ENCODE data around the gene FOXP1. TPM values are rescaled to one million over a fixed set of nuclear protein-coding genes. Genes with fewer than 3 reads are reported as not detected.

The FOXP1 gene
- total and polyA plus RNA-seq, 12 donors: 4.8 to 56.0 (median 43.8) TPM

DNA sequence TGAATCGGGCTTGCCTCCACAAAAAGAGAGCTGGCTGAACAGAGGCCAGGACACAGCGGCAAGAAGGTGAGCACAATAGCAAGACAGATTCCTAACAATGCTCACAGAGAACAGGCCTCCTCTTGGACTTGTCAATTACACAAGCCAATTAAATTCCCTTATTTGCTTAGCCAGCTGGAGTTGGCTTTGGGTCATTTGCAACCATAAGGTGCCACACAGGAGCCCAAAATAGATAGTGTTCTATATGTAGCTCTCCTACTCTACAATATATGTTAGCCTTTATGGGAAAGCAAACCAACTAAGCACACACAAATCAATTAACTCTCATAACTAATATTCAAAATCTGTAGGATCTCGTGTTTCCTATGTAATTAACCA lies 335.6 kb downstream of the FOXP1 start:
- Histone ChIP-seq H3K27me3 (no peaks in the 10 kb centered on the region), H3K4me1 (peaks cover 8 to 76% (median 49%) of the 10 kb centered on the region in 9 donors), H3K36me3 (no peaks in the 10 kb centered on the region), H3K9me3 (no peaks in the 10 kb centered on the region), H3K27ac (peak overlapping the region in 5 of 10 donors; percentile 40 to 82 (median 67)), H3K4me3 (no peak overlapping the region)
- 89 to 97% methylated on average over 3 of the region's 3 CpGs for WGBS, 2 donors
- intact Hi-C loops (cut with DNase I): loop anchor here in 5 of 10 donors (5.0 to 10.0 kb wide), 6 partner anchors 41 to 337 kb away; partner anchors contain the start of gene FOXP1 (in 3 of the 5)
- DNase-seq (no peak), ATAC-seq (no peak)
- TF ChIP-seq, protein P1, sequence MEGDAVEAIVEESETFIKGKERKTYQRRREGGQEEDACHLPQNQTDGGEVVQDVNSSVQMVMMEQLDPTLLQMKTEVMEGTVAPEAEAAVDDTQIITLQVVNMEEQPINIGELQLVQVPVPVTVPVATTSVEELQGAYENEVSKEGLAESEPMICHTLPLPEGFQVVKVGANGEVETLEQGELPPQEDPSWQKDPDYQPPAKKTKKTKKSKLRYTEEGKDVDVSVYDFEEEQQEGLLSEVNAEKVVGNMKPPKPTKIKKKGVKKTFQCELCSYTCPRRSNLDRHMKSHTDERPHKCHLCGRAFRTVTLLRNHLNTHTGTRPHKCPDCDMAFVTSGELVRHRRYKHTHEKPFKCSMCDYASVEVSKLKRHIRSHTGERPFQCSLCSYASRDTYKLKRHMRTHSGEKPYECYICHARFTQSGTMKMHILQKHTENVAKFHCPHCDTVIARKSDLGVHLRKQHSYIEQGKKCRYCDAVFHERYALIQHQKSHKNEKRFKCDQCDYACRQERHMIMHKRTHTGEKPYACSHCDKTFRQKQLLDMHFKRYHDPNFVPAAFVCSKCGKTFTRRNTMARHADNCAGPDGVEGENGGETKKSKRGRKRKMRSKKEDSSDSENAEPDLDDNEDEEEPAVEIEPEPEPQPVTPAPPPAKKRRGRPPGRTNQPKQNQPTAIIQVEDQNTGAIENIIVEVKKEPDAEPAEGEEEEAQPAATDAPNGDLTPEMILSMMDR (IDR thresholded peaks at IDR 0.05): no peak

DNA sequence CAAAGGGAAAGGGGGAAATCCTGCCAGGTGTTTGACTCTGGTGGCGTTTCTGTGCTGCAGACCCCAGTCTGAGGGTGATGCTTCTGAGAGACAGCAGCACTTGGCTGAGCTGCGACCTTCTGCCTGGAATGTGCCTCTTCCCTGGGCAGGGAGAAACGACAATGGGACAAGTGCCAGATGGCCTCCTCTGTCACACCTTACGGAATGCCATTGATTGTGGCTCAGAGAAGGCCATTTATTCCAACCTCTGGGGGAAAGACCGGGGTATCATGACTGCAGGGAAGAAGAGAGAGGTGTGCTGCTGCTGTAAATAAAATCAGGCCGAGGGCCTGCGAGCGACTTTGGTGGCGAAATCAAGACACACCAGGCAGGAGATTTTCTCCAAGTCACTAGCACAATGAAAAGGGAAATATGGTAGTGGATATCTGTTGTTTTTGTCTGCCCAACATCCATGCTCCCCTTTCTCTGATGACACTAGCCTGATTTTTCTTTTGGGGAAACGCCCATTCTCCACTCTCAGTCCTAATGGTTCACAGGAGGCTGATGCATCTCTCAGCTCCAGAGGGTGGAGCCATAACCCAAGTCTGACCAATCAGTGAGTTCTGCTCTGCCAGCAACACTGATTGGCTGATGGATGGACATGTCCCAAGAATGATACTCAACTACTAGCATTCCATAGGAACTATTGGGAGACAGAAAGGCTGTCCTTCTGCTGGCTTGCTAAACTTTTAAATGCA lies 336.1 kb downstream of the FOXP1 start:
- WGBS, 2 donors: 46 to 65% methylated on average over 10 of the region's 10 CpGs
- Histone ChIP-seq H3K27ac (peak overlapping the region in 4 of 10 donors; percentile 40 to 82 (median 67)), H3K4me1 (peaks cover 8 to 76% (median 48%) of the 10 kb centered on the region in 9 donors), H3K27me3 (no peaks in the 10 kb centered on the region), H3K36me3 (no peaks in the 10 kb centered on the region), H3K9me3 (no peaks in the 10 kb centered on the region), H3K4me3 (no peak overlapping the region)
- TF ChIP-seq, protein P1 (IDR thresholded peaks at IDR 0.05): peak in 2 of 9 donors; percentile 14 to 15
- ATAC-seq (peak in 6 of 8 donors; percentile 24 to 66 (median 46)), DNase-seq (peak in 1 of 2 donors; percentile 24)
- intact Hi-C loops (cut with DNase I): loop anchor here in 5 of 10 donors (5.0 to 10.0 kb wide), 6 partner anchors 40 to 337 kb away; partner anchors contain the start of gene FOXP1 (in 3 of the 5)

DNA sequence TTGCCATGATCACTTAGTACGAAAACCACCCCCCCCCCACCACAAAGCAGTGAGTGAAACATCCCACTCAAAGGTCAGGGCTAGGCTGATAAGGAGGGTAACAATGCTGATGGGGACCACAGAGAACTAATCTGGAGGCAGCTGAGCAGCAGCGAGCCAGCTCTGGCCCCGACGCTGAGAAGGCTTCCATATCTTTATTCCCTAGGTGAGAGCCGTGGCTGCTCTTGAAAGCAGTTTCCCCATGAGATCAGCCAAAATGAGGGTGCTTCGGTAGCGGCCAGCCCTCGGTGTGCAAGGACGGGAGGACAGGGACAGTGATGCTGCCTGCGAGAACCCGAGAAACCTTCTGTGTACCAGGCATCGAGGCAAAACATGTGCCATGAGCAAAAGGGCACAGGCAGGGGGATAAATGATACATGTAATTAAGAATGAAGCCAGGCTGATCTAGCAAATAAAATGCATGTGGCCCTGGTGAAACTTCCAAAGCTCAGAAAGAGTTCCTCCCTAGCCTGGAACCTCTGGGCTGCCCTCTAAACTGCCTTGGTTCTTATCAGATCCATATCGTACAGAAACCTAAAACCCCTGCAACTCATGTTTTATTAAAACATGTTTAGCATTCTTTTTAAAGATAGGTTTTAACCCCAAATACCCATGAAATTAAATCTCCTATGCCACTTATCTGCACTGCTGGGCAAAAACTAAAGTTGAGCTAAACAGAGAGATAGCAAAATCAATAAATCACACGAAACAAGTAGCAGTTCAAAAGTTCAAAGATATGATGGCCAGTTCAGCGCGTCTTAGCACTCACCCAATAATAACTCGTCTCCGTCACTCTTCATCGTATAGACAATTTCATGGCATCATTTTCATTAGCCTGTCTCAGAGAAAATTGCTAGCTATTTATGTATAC lies 337.3 kb downstream of the FOXP1 start:
- 35 to 52% methylated on average over 19 of the region's 19 CpGs for WGBS, 2 donors
- peak overlapping the region in 3 of 10 donors; percentile 1 to 40 (median 1) for H3K4me3 ChIP-seq
- H3K4me1 ChIP-seq: peaks cover 8 to 81% (median 43%) of the 10 kb centered on the region in 9 donors
- peak in 6 of 8 donors; percentile 15 to 58 (median 32) for ATAC-seq
- no peaks in the 10 kb centered on the region for H3K27me3 ChIP-seq
- TF ChIP-seq, protein P1 (IDR thresholded peaks at IDR 0.05): no peak
- H3K9me3 ChIP-seq: no peaks in the 10 kb centered on the region
- no peak for DNase-seq
- peak overlapping the region in 9 of 10 donors; percentile 4 to 82 (median 69) for H3K27ac ChIP-seq
- intact Hi-C loops (cut with DNase I): loop anchor here in 5 of 10 donors (2.0 to 10.0 kb wide), 8 partner anchors 39 to 339 kb away; partner anchors contain the start of gene FOXP1 (in 3 of the 5)
- H3K36me3 ChIP-seq: no peaks in the 10 kb centered on the region

Data from heart right ventricle (tissue), 16 donors.